Measurements from ENCODE around the gene PXDN. TPM values are rescaled to one million over a fixed set of nuclear protein-coding genes. Genes with fewer than 3 reads are reported as not detected.

PXDN gene
- total and polyA plus RNA-seq, 8 donors, result 3.3 to 71.6 (median 28.0) TPM

DNA sequence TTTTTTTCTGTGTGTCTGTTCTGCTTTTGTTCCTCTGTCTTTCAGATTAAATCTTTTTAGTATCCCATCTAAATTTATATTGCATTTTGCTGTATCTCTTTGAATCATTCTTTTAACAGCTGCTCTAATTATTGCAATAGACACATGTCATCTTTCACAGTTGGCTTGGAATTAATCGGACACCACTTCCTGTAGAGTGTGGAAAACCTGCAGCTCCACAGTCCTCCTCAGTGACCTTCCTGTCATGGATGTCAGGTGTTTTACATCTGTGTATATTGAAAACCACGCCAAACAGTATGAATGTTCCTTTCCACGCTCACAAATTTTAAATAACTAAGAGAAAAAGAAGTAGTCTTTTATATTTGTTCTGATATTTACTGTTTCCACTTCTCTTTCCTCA, 135.3 kb downstream of the PXDN start:
- H3K27ac ChIP-seq, result no peak overlapping the region
- DNase-seq, result no peak
- no peak overlapping the region for H3K4me3 ChIP-seq
- peaks cover 0 to 19% (median 5%) of the 10 kb centered on the region in 4 donors for H3K4me1 ChIP-seq
- TF ChIP-seq POLR2AphosphoS5 (IDR thresholded peaks at IDR 0.05) (no peak), EP300 (IDR thresholded peaks at IDR 0.05) (no peak), POLR2A (IDR thresholded peaks at IDR 0.05) (no peak)
- TF ChIP-seq, protein P1, sequence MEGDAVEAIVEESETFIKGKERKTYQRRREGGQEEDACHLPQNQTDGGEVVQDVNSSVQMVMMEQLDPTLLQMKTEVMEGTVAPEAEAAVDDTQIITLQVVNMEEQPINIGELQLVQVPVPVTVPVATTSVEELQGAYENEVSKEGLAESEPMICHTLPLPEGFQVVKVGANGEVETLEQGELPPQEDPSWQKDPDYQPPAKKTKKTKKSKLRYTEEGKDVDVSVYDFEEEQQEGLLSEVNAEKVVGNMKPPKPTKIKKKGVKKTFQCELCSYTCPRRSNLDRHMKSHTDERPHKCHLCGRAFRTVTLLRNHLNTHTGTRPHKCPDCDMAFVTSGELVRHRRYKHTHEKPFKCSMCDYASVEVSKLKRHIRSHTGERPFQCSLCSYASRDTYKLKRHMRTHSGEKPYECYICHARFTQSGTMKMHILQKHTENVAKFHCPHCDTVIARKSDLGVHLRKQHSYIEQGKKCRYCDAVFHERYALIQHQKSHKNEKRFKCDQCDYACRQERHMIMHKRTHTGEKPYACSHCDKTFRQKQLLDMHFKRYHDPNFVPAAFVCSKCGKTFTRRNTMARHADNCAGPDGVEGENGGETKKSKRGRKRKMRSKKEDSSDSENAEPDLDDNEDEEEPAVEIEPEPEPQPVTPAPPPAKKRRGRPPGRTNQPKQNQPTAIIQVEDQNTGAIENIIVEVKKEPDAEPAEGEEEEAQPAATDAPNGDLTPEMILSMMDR (IDR thresholded peaks at IDR 0.05), result no peak
- peaks cover 0 to 12% (median 0%) of the 10 kb centered on the region in 3 donors for H3K27me3 ChIP-seq
- H3K9me3 ChIP-seq, result no peaks in the 10 kb centered on the region
- H3K36me3 ChIP-seq, result no peaks in the 10 kb centered on the region
- intact Hi-C loops (cut with DNase I; ENCODE audit: low total_unique reads), result no loop called here
- 67 to 77% (median 69%) methylated on average over 3 of the region's 3 CpGs for WGBS, 5 donors

DNA sequence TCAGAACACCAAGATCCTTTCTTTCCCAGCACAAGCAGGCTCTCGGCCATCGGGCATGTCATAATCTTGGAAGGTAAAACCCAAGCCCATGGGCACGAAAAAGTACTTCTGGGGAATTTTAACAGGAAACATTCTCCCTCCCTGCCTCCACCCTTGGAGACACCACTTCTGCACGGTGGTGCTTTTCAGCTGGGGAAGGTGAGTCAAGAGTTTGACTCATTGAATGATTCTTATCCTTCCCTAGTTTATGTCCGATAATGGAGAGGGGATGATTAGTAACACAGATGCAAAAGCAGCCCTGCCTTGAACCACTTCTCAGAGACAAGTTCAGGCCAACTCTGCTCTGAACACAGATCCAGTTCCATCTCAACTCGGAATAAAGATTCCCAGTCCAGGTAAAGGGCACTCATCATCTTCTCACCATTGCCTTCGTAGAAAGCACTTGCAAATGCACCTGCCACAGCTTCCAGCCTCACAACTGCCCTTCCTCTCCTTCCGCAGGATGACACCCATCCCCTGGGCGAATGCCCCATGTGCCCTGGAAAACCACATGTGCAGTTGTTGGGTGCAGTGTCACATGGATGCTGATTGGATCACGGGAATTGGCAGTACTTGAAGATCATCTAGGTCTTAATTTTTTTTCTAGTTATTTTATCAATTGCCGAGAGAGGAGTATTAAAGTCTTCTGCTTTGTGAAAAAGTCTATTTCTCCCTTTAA, 136.2 kb downstream of the PXDN start:
- intact Hi-C loops (cut with DNase I; ENCODE audit: low total_unique reads), result no loop called here
- 67 to 79% (median 74%) methylated on average over 11 of the region's 11 CpGs for WGBS, 5 donors

DNA sequence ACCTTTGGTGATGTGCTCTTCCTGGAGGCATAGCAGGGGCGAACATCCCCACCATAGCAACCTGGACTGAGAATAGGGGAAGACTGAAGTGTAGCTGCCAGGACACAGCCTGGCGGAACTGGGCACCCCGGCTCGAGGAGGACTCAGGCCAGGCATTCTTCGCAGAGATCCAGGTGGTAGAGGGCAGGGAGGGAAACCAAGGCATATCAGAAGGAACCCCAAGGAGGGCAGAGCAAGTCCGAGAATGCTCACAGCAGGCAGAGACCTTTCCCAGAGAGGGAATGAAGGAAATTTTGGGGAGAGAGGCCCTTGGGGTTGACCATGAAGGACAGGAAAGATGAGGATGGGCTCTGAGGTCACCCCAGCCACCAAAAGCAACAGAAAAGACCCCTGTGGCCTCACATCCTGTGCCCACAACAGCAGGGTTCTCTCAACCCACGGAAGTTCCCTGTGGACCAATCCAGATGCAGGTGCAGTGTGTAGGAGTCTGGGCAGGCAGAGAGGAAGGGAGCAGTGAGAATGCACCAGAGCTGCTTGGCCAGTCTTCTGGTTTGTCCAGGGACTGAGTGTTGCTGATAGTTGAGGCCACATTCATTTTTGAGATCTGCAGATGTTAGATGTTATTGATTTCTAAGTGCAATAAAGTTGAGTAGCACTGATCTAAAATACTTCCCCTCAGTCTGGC, 136.9 kb downstream of the PXDN start:
- H3K4me1 ChIP-seq, result peaks cover 0 to 19% (median 5%) of the 10 kb centered on the region in 4 donors
- H3K27ac ChIP-seq, result no peak overlapping the region
- WGBS, 5 donors, result 66 to 86% (median 81%) methylated on average over 7 of the region's 7 CpGs
- TF ChIP-seq POLR2AphosphoS5 (IDR thresholded peaks at IDR 0.05) (no peak), EP300 (IDR thresholded peaks at IDR 0.05) (no peak), POLR2A (IDR thresholded peaks at IDR 0.05) (no peak)
- TF ChIP-seq, protein P1 (IDR thresholded peaks at IDR 0.05), result no peak
- intact Hi-C loops (cut with DNase I; ENCODE audit: low total_unique reads), result no loop called here
- no peak for DNase-seq
- no peaks in the 10 kb centered on the region for H3K36me3 ChIP-seq
- H3K4me3 ChIP-seq, result no peak overlapping the region
- no peaks in the 10 kb centered on the region for H3K9me3 ChIP-seq
- H3K27me3 ChIP-seq, result peaks cover 0 to 24% (median 0%) of the 10 kb centered on the region in 3 donors

More for the DNA sequence above, 136.2 kb downstream of the PXDN start:
- H3K4me3 ChIP-seq, result no peak overlapping the region
- no peak overlapping the region for H3K27ac ChIP-seq
- TF ChIP-seq POLR2A (IDR thresholded peaks at IDR 0.05) (no peak), POLR2AphosphoS5 (IDR thresholded peaks at IDR 0.05) (no peak), EP300 (IDR thresholded peaks at IDR 0.05) (no peak)
- TF ChIP-seq, protein P1 (IDR thresholded peaks at IDR 0.05), result no peak
- H3K9me3 ChIP-seq, result no peaks in the 10 kb centered on the region
- H3K4me1 ChIP-seq, result peaks cover 0 to 19% (median 5%) of the 10 kb centered on the region in 4 donors
- peaks cover 0 to 17% (median 0%) of the 10 kb centered on the region in 3 donors for H3K27me3 ChIP-seq
- H3K36me3 ChIP-seq, result no peaks in the 10 kb centered on the region
- no peak for DNase-seq

DNA sequence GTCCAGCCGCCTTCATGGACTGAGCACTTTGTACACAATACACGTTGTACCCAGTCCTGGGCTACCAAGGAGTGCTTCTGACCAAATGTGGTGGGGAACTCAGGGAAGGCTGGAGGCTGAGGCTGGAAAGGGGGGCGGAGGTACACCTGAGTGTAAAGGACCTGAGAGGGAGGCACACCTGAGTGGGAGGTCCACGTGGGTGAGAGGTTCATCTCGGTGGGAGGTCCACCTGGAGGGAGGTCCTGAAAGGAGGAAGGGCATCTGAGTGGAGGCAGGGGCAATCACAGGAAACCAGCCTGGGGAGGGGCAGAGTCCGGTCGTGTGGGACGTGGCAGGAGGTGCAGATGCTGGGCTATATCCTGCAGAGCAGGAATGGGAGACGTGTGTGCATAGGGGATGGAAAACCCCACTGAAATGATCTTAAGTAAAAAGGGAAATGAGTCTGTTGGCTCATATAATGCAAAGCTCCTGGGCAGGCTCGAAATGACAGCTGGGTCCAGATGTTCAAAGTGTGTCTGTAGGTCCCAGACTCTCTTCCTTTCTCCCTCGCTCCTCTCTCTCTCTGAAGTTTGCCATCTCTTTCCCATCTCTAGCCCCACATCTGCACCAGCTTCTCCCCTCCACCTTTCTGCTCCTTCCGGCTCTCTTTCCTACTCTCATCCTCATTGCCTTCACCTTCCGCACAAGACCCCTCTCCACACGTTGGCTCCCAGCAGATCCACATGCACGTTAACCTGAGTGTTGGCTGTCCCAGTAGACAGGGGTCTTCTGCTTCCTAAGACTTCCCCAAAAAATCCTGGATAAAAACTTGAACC, 137.7 kb downstream of the PXDN start:
- TF ChIP-seq, protein P1 (IDR thresholded peaks at IDR 0.05), result no peak
- no peak for TF ChIP-seq POLR2A (IDR thresholded peaks at IDR 0.05)
- TF ChIP-seq EP300 (IDR thresholded peaks at IDR 0.05), result no peak
- no peak for TF ChIP-seq POLR2AphosphoS5 (IDR thresholded peaks at IDR 0.05)
- Histone ChIP-seq H3K36me3 (no peaks in the 10 kb centered on the region), H3K27ac (no peak overlapping the region), H3K4me1 (peaks cover 0 to 19% (median 5%) of the 10 kb centered on the region in 4 donors), H3K27me3 (peaks cover 0 to 30% (median 0%) of the 10 kb centered on the region in 3 donors), H3K9me3 (no peaks in the 10 kb centered on the region), H3K4me3 (no peak overlapping the region)
- DNase-seq, result peak in 1 of 2 donors; percentile 53
- whole genome bisulfite sequencing, 5 donors, result 52 to 58% (median 57%) methylated on average over 15 of the region's 15 CpGs
- intact Hi-C loops (cut with DNase I; ENCODE audit: low total_unique reads), result no loop called here

Measured in stomach (tissue), 9 donors.